GM19372 (cell line): ENCODE results near the gene CFAP46.

Source experiments
- ATAC-seq: cut with Tn5 transposase; IDR thresholded peaks from one replicate; pipeline ENCODE4 v1.9.1; 2021; ENCODE audit warnings: mild to moderate bottlenecking, low read depth, moderate library complexity; ENCODE audit not compliant: unreplicated experiment

Gene CFAP46

DNA sequence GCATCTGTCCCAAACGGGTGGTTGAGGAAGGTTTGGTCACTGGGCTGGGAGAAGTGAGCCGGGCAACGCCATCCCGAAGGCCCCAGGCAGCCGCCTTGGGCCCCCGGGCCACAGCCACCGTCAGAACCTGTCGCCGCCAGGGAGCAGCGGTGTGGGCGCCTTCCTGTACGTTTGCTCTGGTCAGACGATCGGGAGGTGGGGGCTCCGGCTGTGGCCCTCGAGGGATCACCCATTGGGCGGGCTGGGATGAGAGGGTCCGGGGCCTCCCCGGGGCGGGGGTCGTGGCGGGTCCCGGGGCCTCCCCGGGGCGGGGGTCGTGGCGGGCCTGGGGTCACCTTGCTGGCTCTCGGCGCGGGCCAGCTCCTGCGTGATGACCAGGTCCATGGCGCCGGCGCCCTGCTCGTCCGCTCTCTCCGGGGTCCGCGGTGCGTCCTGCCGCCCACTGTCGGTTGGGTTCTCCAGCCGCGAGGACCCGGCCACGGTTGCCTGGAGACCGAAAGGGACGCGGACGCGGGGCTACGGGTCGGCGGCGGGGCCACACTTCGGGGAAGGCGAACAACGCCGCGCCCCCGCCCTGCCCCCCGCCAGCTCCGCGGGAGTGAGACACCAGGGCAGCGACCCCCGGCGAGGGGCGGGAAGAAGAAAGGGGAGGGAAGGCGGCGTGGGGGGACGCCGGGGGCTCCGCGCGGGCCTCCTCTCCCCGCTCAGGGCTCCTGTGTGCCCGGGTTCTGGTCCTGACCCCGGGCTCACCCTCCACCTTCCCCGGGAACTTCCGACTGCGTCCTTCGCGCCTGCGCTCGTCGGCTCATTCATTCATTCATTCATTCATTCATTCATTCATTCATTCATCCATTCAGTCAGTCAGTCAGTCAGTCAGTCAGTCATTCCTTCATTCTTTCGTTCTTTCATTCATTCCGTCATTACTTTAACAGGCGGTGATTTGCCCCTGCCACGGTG lies at the start of gene CFAP46:
Gene CFAP46 (minus strand): TSS at position 470 of the 957 bp plus-strand sequence. CDS start 86 bp downstream, at position 384.
- no peak for ATAC-seq

- ATAC-seq = no peak
Observed at GRCh38 chr10:132991706-132992432, 49.5 kb upstream of the CFAP46 start.

- no peak for ATAC-seq
Observed at GRCh38 chr10:132990684-132991545, 48.5 kb upstream of the CFAP46 start.

DNA sequence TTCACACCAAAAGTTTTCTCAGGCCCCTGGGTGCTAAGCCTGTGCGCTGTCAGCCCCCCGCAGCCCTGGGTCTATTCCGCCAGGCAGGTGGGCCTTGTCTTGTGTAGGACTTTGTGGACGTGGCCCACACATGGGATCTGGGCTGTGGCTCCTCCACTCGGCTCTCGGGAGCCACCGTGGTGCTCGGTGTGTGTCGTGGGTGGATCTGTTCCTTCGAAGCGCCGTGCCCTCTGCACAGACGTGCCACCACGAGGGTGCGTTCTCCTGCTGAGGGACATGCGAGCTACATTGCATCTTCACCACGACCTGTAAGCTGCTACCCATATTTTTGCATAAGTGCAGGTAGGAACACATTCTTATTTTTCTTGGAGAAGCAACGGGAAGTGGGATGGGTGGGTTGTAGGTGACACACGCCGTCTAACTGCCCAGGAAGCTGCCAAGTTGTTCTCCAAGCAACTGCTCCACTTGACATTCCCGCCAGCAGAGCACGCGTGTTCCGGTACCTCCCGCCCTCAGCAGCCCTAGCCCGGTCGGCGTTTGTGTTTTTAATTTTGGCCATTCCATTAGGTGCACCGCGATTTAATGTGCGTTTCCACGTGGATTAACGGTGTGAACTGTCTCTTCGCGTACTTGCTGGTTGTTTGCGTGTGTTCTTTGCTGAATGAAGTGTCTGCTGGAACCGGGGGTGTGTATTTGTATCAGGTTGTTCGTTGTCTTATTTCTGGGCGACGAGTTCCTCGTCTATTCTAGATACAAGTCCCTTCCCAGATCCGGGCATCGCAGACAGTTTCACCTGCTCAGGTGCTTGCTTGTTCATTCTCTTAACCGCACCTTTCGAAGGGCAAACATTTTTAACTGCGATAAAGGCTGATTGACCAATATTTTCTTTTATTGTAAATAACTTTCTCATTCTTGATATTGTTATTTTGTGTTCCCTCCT lies 47.4 kb upstream of the CFAP46 start:
- no peak for ATAC-seq

- ATAC-seq = no peak
Observed at GRCh38 chr10:132988988-132989387, 46.6 kb upstream of the CFAP46 start.

DNA sequence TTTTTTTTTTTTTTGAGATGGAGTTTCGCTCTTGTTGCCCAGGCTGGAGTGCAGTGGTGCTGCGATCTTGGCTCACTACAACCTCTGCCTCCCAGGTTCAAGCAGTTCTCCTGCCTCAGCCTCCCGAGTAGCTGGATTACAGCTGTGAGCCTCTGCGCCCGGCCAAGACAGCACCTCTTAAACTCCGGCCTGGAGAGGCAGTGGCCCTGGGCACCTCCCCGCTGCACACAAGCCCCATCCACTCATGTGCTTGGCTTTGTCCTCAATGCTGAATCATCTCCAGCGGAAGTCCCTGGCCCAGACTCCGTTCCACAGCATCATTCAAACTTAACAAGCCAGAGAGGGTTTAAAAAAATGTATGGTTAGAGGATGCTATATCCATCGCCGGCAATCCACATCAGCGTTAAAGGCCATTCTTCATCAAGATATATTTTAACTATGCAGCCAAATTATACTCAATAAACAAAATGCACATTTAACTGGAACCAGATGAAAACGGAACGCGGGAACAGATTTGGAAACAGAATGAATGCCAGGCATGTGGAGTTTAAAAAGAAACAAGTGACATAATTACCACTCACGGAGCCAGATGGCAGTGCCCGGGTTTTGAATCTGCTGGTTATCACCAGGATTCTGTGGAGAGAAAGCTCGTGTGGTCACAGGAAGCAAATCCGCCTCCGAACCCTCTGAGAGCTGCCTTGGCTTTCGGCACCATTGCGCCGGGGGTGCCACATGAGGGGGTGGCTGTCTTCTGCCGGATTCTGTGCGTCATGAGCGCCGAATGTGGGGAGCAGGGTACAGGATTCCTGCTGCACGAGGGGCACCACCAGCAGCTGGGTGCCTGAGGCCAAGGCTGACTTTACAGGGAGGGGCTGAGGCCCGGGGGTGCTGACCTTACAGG lies 45.6 kb upstream of the CFAP46 start:
- no peak for ATAC-seq

DNA sequence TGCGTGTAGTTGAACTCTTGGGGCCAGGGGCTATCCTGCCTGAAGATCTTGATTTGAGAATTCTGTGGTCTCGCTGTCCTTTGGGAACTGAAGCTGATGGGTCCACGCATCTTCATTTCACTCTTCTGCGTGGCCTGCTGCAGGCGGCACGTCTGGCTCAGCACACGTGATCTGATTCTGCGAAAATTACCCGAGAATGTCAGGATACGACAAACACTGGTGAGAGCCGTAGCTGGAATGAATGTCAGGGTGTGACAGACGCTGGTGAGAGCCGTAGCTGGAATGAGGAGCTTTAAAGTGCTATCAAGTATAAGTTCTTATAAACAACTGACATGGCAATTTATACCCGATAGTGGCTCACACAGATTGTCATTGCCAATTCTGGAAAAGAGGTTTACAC lies 44.6 kb upstream of the CFAP46 start:
- ATAC-seq = no peak

GRCh38 chr10:132986576-132986975 lies 44.2 kb upstream of the CFAP46 start:
- no peak for ATAC-seq

- no peak for ATAC-seq
Observed at GRCh38 chr10:132986076-132986475, 43.7 kb upstream of the CFAP46 start.

- ATAC-seq = no peak
Observed at GRCh38 chr10:132985546-132985900, 43.2 kb upstream of the CFAP46 start.

DNA sequence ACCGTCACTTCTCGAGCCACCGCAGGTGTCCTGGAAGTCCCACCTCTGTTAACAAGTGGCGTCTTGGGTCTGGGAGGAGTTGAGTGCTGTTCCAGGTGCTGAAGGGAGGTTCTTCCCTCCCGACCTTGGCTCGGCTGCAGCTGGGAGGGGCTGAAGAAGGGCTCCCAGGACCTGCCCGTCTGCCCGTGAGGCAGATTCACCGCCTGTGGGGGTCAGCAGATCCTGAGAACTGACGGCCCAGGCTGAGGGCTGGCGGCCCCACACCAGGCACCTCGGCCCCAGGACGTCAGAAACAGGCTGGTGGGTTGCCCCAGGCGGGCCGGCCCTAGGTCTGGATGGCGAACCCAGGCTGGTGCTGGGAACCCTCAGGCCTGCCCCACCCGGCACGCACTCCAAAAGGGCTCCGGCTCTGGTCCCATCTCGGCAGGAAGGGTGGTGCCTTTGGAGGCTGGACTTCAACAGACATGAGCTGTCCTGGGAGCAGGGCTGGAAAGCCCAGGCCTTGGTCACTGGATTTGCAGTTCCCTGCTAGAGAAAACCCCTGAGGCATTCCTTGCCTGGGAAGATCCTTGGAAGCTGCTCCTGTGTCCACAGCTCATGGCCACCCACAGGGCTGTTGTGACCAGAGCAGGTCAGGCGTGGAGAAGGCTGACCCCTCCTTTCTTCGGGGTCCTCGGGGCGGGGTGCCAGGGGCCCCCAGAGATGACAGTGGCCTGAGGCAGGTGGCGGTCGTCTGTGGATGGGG lies 42.6 kb upstream of the CFAP46 start:
- ATAC-seq = no peak

DNA sequence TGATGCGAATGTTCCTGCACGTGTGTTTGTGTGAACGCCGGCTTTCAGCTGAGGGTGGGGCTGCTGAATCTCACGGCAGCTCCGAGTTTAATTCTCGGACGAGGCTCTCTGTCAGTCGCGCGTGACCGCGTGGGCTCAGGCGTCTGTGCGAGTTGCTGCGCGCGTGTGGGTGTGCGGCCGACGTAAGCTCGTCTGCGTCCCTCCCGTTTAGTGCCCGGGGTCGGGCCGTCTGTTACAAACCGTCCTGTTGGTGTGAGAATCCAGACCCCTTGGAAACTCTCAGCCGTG lies 41.6 kb upstream of the CFAP46 start:
- no peak for ATAC-seq

DNA sequence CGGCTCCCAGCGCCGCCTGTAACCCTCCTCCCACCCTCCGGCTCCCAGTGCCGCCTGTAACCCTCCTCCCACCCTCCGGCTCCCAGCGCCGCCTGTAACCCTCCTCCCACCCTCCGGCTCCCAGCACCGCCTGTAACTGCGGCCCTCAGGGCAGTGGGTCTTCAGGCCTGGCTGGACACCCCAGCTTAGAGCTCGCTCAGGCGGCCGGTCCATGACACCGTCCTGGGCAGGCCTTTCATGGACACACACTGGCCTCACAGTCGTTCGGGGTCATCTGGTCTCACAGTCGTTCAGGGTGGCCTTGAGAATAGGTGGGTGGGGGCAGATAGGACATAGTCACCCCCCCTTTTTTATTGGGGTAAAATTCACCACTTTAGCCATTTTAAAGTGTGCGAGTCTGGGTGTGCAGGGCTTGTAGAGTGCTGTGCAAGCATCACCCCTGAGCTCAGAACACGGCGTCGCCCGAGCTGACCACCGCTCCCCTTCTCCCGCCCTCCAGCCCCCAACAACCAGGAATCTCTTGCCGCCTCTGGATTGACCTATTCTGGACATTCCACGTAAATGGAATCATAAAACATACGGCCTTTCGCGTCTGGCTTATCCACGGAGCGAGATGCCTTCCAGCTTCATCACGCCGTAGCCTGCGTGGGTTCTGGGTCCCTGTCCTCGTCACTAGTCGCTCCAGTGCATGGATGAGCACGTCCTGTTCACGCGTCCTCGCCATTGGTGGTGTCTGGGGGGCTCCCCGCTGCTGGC lies 41.1 kb upstream of the CFAP46 start:
- ATAC-seq = no peak

- no peak for ATAC-seq
Observed at GRCh38 chr10:132982301-132982989, 40.1 kb upstream of the CFAP46 start.

- ATAC-seq = no peak
Observed at GRCh38 chr10:132981746-132982145, 39.4 kb upstream of the CFAP46 start.

DNA sequence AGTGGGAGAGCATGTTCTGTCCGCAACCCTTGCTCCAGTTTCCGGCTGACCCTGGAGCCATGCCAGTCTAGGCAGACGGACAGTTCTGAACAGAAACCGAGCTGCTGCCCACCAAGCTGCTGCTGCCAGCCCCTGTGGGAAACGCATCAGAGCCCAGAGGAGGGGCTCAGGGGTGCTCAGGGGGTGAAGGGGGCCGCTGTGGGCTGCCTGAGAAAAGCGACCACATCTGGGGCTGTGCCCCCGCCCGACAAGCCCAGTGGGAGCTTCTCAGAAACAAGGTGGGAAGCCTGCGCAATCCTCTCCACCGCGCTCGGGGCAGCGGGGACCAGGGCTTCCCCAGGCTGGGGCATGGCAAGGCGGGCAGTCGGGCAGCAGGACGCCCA lies 38.8 kb upstream of the CFAP46 start:
- ATAC-seq = no peak
